Calu3 (cell line): ENCODE results near the gene ADRB2. TPM values are rescaled to one million over a fixed set of nuclear protein-coding genes. Genes with fewer than 3 reads are reported as not detected.

Experiments used
- BruUV-seq: library from RNA; stranded (reverse); fragments of 400-500 nt; replicated peaks from 2 replicates; lab custom pipeline; 2021; lab: Mats Ljungman, UMichigan
- CTCF ChIA-PET: fragments of 300-600 bp; sonication (Branson Sonifier 250); formaldehyde crosslinking; loops from one replicate; lab custom pipeline; 2022; ENCODE audit warnings: antibody characterized with exemption; lab: Charles Lee
- DNase-seq: peaks from one replicate; pipeline ENCODE4 v3.0.0; 2022
- H3K27ac Mint-ChIP-seq: one replicate; pipeline ENCODE4 v1.8.0; 2022; ENCODE audit warnings: mixed read lengths; ENCODE audit not compliant: unreplicated experiment
- H3K27me3 Mint-ChIP-seq: one replicate; pipeline ENCODE4 v1.8.0; 2022; ENCODE audit warnings: mixed read lengths; ENCODE audit not compliant: unreplicated experiment
- H3K36me3 Mint-ChIP-seq: one replicate; pipeline ENCODE4 v1.8.0; 2022; ENCODE audit warnings: mild to moderate bottlenecking, moderate library complexity, mixed read lengths; ENCODE audit not compliant: insufficient read depth, unreplicated experiment
- H3K4me1 Mint-ChIP-seq: one replicate; pipeline ENCODE4 v1.8.0; 2022; ENCODE audit warnings: mild to moderate bottlenecking, low read depth, mixed read lengths; ENCODE audit not compliant: unreplicated experiment
- H3K4me3 Mint-ChIP-seq: one replicate; pipeline ENCODE4 v1.8.0; 2022; ENCODE audit warnings: mild to moderate bottlenecking, low read depth, moderate library complexity, mixed read lengths; ENCODE audit not compliant: unreplicated experiment
- H3K9me3 Mint-ChIP-seq: one replicate; pipeline ENCODE4 v1.8.0; 2022; ENCODE audit warnings: low read depth, mixed read lengths; ENCODE audit not compliant: unreplicated experiment
- intact Hi-C: fragments of 100-400 bp; cut with micrococcal nuclease; formaldehyde crosslinking; loops from one replicate; pipeline ENCODE4 v1.10.0; 2022; ENCODE audit not compliant: unreplicated experiment
- total RNA-seq: library from RNA; stranded (reverse); gene quantifications from 2 replicates; pipeline ENCODE4 v1.2.3, GENCODE V29; 2022
- TF ChIP-seq, protein P1 (sequence below): fragments of 200-600 bp; IDR thresholded peaks from one replicate; pipeline ENCODE4 v1.8.0; 2022; ENCODE audit warnings: antibody characterized with exemption; ENCODE audit not compliant: unreplicated experiment

ADRB2 gene
- total RNA-seq, 1 experiment from 2014 or later, result 16.9 TPM

DNA sequence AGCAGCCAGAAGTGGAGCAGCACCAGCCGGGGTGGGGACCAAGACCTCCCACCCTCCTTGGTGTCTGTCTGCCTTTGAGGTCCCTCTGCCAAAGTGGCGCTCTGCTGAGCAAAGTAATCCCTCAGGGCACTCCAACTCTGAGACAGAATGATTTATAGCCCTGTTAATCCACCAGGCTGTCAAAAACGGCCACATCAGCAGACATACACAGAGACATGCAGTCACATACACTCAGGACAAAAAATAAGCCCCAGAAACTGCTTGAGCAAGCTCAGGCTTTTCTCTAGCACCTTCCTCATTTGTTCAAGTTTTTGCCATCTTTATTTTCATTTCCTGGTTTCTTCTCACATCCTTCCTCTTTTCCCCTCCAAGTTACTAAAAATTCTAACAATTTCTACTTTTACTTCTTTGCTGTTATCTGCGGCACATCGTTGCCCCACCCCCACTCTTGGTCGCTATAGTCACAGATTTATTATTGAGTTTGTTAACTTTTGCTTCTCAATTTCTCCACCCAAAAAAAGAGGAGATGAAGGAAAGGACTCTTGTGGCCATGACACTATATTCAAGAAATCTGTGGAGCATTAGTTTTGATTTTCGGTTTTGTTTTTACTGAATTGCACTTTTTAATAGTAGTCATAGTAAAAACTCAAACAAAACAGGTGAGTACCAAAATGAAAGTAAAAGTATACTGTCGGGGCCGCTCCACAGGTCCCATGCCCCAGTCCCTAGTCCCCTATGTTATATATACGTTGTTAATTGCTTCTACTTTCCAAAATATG, 17.4 kb upstream of the ADRB2 start:
- H3K36me3 Mint-ChIP-seq, result no peaks in the 10 kb centered on the region
- H3K4me3 Mint-ChIP-seq, result peak overlapping the region; percentile 62
- peaks cover 45% of the 10 kb centered on the region for H3K4me1 Mint-ChIP-seq
- no peaks in the 10 kb centered on the region for H3K9me3 Mint-ChIP-seq
- TF ChIP-seq, protein P1, sequence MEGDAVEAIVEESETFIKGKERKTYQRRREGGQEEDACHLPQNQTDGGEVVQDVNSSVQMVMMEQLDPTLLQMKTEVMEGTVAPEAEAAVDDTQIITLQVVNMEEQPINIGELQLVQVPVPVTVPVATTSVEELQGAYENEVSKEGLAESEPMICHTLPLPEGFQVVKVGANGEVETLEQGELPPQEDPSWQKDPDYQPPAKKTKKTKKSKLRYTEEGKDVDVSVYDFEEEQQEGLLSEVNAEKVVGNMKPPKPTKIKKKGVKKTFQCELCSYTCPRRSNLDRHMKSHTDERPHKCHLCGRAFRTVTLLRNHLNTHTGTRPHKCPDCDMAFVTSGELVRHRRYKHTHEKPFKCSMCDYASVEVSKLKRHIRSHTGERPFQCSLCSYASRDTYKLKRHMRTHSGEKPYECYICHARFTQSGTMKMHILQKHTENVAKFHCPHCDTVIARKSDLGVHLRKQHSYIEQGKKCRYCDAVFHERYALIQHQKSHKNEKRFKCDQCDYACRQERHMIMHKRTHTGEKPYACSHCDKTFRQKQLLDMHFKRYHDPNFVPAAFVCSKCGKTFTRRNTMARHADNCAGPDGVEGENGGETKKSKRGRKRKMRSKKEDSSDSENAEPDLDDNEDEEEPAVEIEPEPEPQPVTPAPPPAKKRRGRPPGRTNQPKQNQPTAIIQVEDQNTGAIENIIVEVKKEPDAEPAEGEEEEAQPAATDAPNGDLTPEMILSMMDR, result no peak
- no peak for DNase-seq
- CTCF ChIA-PET, result interaction anchor here (1.0 kb wide), 1 partner anchor 227 kb away, joined by 3 read pairs; no protein-coding TSS in a partner anchor
- H3K27ac Mint-ChIP-seq, result peak overlapping the region; percentile 41
- no TSS peak for BruUV-seq
- H3K27me3 Mint-ChIP-seq, result no peaks in the 10 kb centered on the region
- intact Hi-C loops, result loop anchor here (5.0 kb wide), 1 partner anchor 67 kb away; no protein-coding TSS in a partner anchor

DNA sequence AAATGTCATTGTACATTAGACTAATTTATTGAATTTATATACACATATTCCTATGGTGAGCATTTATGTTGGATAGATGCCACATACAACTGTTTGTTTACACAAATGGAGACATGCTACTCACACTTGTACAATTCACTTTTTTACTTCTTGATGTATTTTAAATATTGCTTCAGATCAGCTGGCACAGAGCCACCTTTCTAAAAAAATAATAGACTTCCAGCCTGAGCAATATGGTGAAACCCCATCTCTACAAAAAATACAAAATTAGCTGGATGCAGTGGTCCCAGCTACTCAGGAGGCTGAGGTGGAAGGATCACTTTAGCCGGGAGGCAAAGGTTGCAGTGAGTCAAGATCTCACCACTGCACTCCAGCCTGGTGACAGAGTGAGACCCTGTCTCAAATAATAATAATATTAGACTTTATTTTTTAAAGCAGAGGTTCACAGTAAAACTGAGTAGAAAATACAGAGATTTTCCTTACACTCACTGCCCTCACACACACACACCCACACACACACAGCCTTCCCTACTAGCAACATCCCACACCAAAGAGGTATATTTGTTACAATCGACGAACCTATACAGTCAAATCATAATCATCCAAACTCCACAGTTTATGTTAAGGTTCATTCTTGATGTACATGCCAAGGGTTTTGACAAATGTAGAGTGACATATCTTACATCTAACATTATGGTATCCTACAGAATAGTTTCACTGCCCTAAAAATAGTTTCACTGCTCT, 16.5 kb upstream of the ADRB2 start:
- CTCF ChIA-PET, result no interaction called here
- no peaks in the 10 kb centered on the region for H3K9me3 Mint-ChIP-seq
- TF ChIP-seq, protein P1, result no peak
- peak overlapping the region; percentile 41 for H3K27ac Mint-ChIP-seq
- BruUV-seq, result no TSS peak
- H3K4me1 Mint-ChIP-seq, result peaks cover 45% of the 10 kb centered on the region
- no peaks in the 10 kb centered on the region for H3K27me3 Mint-ChIP-seq
- H3K36me3 Mint-ChIP-seq, result no peaks in the 10 kb centered on the region
- peak overlapping the region; percentile 62 for H3K4me3 Mint-ChIP-seq
- no peak for DNase-seq
- intact Hi-C loops, result loop anchor here (5.0 kb wide), 1 partner anchor 68 kb away; no protein-coding TSS in a partner anchor

DNA sequence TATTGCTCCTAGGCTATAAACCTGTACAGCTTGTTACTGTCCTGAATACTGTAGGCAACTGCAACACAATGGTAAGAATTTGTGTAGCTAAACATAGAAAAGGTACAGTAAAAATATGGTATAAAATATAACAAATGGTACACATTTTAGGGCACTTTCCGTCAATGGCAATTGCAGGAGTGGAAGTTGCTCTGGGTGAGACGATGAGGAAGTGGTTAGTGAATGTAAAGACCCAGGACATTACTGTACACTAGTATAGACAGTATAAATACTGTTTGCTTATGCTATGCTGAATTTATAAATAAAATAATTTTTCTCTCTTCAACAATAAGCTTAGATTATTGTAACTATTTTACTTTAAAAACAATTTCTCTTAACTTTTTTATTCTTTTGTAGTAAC, 15.6 kb upstream of the ADRB2 start:
- CTCF ChIA-PET, result no interaction called here
- TF ChIP-seq, protein P1, result no peak
- peaks cover 39% of the 10 kb centered on the region for H3K4me1 Mint-ChIP-seq
- no peak for DNase-seq
- BruUV-seq, result no TSS peak
- no peaks in the 10 kb centered on the region for H3K27me3 Mint-ChIP-seq
- H3K4me3 Mint-ChIP-seq, result no peak overlapping the region
- intact Hi-C loops, result no loop called here
- no peak overlapping the region for H3K27ac Mint-ChIP-seq
- H3K36me3 Mint-ChIP-seq, result no peaks in the 10 kb centered on the region
- no peaks in the 10 kb centered on the region for H3K9me3 Mint-ChIP-seq

DNA sequence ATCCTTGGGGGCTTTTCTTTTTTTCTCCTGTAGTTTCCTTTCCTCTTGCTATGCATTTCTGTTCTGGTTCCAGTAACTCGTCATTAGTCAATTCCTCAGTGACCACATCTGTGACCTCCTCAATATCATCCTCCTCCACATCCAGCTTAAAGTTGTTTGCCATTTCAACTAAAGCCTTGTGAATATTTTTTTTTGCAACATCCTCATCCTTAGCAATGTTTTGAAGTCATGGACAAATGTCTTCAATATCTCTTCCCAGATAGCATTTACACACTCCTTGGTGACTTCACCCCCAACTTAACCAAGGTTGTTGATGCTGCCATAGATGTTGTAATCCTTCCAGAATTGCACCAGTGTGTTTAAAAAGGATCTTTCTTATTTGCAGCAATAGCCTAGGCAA, 14.7 kb upstream of the ADRB2 start:
- Mint-ChIP-seq H3K4me3 (no peak overlapping the region), H3K27ac (no peak overlapping the region), H3K27me3 (no peaks in the 10 kb centered on the region), H3K4me1 (peaks cover 29% of the 10 kb centered on the region), H3K9me3 (no peaks in the 10 kb centered on the region), H3K36me3 (no peaks in the 10 kb centered on the region)
- TF ChIP-seq, protein P1, result no peak
- no TSS peak for BruUV-seq
- CTCF ChIA-PET, result no interaction called here
- intact Hi-C loops, result no loop called here
- no peak for DNase-seq
